BLaER1 (cell line): Measurements from ENCODE around the gene ASXL1.

ENCODE experiments used
- H3K27ac ChIP-seq: shearing (Covaris generic); formaldehyde crosslinking; 2 replicates; pipeline ENCODE4 v1.8.1; 2022
- H3K27me3 ChIP-seq: shearing (Covaris generic); formaldehyde crosslinking; 2 replicates; pipeline ENCODE4 v1.8.1; 2022
- H3K36me3 ChIP-seq: shearing (Covaris generic); formaldehyde crosslinking; 2 replicates; pipeline ENCODE4 v1.8.1; 2022
- H3K4me1 ChIP-seq: shearing (Covaris generic); formaldehyde crosslinking; 2 replicates; pipeline ENCODE4 v1.8.1; 2022
- H3K4me2 ChIP-seq: shearing (Covaris generic); formaldehyde crosslinking; 2 replicates; pipeline ENCODE4 v1.8.1; 2022
- H3K4me3 ChIP-seq: shearing (Covaris generic); formaldehyde crosslinking; 2 replicates; pipeline ENCODE4 v1.8.1; 2022
- H3K9ac ChIP-seq: shearing (Covaris generic); formaldehyde crosslinking; 2 replicates; pipeline ENCODE4 v1.8.1; 2022
- H3K9me3 ChIP-seq: shearing (Covaris generic); formaldehyde crosslinking; 2 replicates; pipeline ENCODE4 v1.8.1; 2022
- H4K20me1 ChIP-seq: shearing (Covaris generic); formaldehyde crosslinking; 2 replicates; pipeline ENCODE4 v1.8.1; 2022
- Cebpa-rat ChIP-seq: shearing (Covaris generic); IDR thresholded peaks from 2 replicates; pipeline ENCODE4 v1.8.1; 2022

Gene ASXL1

GRCh38 chr20:32444474-32445220, 86.5 kb downstream of the ASXL1 start:
- H3K9me3 ChIP-seq, result no peaks in the 10 kb centered on the region
- peaks cover 85% of the 10 kb centered on the region for H3K36me3 ChIP-seq
- H3K9ac ChIP-seq, result no peak overlapping the region
- TF ChIP-seq Cebpa-rat, result no peak
- H4K20me1 ChIP-seq, result peaks cover 100% of the 10 kb centered on the region
- H3K27me3 ChIP-seq, result no peaks in the 10 kb centered on the region
- no peak overlapping the region for H3K27ac ChIP-seq
- peak overlapping the region; percentile 91 for H3K4me2 ChIP-seq
- no peak overlapping the region for H3K4me3 ChIP-seq
- H3K4me1 ChIP-seq, result peaks cover 97% of the 10 kb centered on the region

DNA sequence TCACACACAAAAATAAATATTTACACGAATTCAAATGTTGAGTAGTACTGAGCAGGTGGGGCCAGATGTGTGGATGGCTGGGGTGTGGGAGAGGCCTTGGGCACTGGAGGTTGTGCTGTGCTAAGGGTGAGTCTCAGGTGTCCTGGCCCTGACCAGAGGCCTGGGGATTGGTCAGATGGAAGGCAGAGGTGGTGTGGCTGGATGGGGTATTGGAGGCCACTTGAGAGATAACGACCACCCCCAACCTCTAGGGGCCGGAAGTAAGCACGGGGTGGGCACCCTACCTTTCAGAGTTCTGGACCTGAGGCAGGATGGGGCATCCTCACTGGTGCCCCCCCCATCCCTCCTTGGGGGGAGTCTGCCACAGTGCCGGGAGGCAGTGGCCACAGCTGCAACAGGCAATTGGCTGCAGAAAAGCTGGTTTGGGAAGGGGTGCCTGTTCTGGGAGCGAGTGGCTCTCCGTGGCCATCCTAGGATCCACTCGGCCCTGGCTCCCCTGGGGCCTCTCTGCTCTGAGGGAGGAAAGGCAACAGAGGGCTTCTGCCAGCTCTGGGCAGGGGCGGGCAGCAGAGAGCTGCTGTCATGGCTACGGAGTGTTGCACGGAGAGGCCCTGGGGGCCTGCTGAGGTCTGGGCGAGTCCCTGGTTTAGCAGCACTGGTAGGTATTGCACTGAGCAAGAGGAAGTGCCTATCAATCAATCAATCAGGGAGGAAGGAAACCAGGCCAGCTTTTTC, 87.6 kb downstream of the ASXL1 start:
- Histone ChIP-seq H3K27ac (peak overlapping the region; percentile 64), H4K20me1 (peaks cover 100% of the 10 kb centered on the region), H3K4me2 (peak overlapping the region; percentile 91), H3K4me3 (peak overlapping the region; percentile 10; the same call in 1 of the 2 replicates), H3K4me1 (peaks cover 97% of the 10 kb centered on the region), H3K9ac (0 out of 2 replicates have a peak overlapping the region, but pooled peaks have one; percentile 1), H3K9me3 (no peaks in the 10 kb centered on the region), H3K27me3 (no peaks in the 10 kb centered on the region), H3K36me3 (peaks cover 88% of the 10 kb centered on the region)
- no peak for TF ChIP-seq Cebpa-rat

DNA sequence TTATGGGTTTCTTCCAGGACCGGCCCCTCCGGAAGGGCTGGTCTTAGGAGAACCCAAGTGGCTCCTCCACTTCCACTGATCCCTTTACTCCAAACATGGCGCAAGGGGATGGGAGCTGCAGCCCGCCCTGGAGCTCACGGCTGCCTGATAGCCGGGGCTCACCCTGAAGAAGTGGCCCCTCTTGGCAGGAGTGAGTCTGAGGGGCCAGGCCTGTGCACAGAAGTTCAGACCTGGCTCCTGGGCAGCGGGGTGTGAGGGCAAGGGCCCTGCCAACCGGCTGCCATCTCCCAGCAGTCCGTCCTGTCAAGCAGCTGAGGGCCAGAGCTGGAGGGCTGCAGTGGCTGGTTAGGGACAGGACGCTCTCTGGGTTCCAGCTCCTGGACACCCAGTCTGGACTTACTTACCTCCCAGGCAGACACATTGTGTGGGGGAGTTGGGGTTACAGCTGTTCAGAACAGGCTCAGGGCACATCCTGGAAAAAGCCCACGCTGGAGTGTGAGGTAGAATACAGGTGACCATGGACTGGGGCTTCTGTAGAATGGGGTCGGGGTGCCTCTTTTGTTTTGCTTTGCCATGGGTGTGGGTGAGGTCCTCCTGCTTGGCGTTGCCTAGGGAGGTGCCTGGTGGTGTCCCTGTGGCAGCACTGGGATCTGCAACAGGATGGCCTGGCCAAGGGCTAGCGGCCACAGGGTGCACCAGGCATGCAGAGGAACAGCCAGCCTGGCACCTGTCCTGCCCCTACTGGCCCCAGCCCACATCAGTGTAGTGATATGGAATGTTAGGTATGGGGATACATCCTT, 88.4 kb downstream of the ASXL1 start:
- Histone ChIP-seq H3K27ac (peak overlapping the region; percentile 64), H3K4me3 (peak overlapping the region; percentile 10; the same call in 1 of the 2 replicates), H3K9me3 (no peaks in the 10 kb centered on the region), H3K36me3 (peaks cover 88% of the 10 kb centered on the region), H4K20me1 (peaks cover 100% of the 10 kb centered on the region), H3K9ac (peak overlapping the region; percentile 43; the same call in 1 of the 2 replicates), H3K27me3 (no peaks in the 10 kb centered on the region), H3K4me1 (peaks cover 97% of the 10 kb centered on the region), H3K4me2 (peak overlapping the region; percentile 91)
- no peak for TF ChIP-seq Cebpa-rat

GRCh38 chr20:32447136-32448027, 89.3 kb downstream of the ASXL1 start:
- Histone ChIP-seq H3K36me3 (peaks cover 90% of the 10 kb centered on the region), H3K4me3 (no peak overlapping the region), H3K27ac (no peak overlapping the region)

DNA sequence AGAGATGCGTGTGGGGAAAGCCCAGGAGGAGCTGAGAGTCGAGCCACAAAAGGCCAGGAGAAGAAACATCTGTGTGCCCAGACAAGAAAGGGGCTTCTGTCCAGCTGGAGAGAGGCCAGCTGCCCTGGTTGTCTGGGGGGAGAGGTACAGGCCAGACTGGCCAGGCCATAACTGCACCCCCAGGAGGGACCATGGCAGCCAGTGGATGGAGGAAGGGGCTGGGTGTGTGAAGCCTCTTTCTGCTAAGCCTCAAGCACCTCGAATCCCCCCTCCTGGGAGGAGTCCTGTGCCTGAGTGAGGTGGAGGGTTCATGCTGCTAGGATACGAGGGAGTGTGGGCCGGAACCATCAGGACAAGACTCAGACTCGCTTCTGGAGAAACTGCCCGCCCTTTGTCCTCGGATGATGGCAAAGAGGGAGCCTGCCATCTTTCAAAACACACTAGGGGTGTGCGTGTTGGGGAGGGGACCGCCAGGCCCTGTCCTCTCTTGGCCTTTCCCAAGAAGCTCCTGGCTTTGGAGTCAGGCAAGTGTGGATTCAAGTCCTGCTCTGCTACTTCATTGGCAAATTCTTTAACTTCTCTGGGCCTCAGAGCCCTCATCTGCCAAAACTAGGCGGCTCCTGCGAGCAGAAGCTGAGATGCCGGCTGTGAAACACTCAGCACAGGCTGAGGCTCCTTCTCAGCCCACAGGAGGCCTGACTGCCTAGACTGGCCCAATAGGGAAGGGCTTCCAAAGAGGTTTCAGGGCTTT, 90.3 kb downstream of the ASXL1 start:
- Histone ChIP-seq H3K36me3 (peaks cover 92% of the 10 kb centered on the region), H3K27ac (peak overlapping the region; percentile 23; the same call in 1 of the 2 replicates), H3K27me3 (no peaks in the 10 kb centered on the region), H3K4me3 (no peak overlapping the region), H4K20me1 (peaks cover 100% of the 10 kb centered on the region), H3K9me3 (no peaks in the 10 kb centered on the region), H3K4me1 (peaks cover 100% of the 10 kb centered on the region), H3K4me2 (no peak overlapping the region), H3K9ac (0 out of 2 replicates have a peak overlapping the region, but pooled peaks have one; percentile 4)
- TF ChIP-seq Cebpa-rat, result no peak

More at GRCh38 chr20:32447136-32448027, 89.3 kb downstream of the ASXL1 start:
- Histone ChIP-seq H3K27me3 (no peaks in the 10 kb centered on the region), H3K4me1 (peaks cover 100% of the 10 kb centered on the region), H3K4me2 (peak overlapping the region; percentile 91), H4K20me1 (peaks cover 100% of the 10 kb centered on the region), H3K9me3 (no peaks in the 10 kb centered on the region), H3K9ac (no peak overlapping the region)
- TF ChIP-seq Cebpa-rat, result no peak

DNA sequence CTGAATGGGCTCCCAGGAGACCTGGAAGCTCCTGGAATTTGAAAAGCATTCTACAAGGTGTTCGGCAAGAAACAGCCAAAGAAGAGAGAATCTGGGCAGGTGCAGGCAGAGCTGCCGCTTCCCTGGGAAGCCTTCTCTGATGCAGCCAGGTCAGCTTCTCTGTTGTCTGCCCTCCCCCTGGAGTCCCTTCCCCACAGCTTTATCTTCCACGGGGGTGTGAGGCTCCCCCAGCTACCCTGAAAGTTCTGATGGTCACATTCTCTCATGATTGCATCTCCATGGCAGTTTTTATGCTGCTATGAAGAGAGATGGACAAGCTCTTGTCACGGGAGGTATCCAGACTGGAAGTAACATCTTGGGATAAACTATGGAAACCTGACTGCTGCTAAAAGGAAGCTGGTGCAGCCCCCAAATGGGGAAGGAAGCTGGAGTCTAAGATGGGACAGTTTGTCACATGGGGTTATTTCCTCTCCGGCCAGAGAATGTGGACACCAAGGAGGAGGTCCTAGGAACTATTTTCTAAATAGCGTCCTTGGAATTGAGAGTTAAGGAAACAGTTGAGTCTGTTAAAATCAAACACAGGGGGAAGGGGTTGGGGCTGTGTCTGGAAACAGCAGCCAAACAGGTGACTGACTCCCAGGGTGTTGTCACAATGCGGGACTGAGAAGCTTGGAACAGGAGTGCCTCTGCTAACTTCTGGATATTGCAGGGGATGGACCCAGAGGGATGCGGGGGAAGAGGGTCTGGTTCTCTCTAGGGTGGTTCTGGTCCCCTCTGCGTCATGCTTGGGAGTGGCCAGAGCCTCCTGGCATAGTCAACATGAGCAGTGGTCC, 91.1 kb downstream of the ASXL1 start:
- TF ChIP-seq Cebpa-rat, result no peak
- H3K36me3 ChIP-seq, result peaks cover 91% of the 10 kb centered on the region
- H3K27me3 ChIP-seq, result no peaks in the 10 kb centered on the region
- no peaks in the 10 kb centered on the region for H3K9me3 ChIP-seq
- H3K27ac ChIP-seq, result peak overlapping the region; percentile 23; the same call in 1 of the 2 replicates
- H3K9ac ChIP-seq, result 0 out of 2 replicates have a peak overlapping the region, but pooled peaks have one; percentile 22
- peaks cover 100% of the 10 kb centered on the region for H3K4me1 ChIP-seq
- H3K4me2 ChIP-seq, result 0 out of 2 replicates have a peak overlapping the region, but pooled peaks have one; percentile 29
- H4K20me1 ChIP-seq, result peaks cover 100% of the 10 kb centered on the region
- H3K4me3 ChIP-seq, result no peak overlapping the region

GRCh38 chr20:32449890-32450401, 91.8 kb downstream of the ASXL1 start:
- Histone ChIP-seq H3K4me1 (peaks cover 100% of the 10 kb centered on the region), H3K4me3 (no peak overlapping the region), H3K4me2 (peak overlapping the region; percentile 29; the same call in 1 of the 2 replicates), H3K27me3 (no peaks in the 10 kb centered on the region), H3K9ac (0 out of 2 replicates have a peak overlapping the region, but pooled peaks have one; percentile 22), H3K27ac (peak overlapping the region; percentile 4; the same call in 1 of the 2 replicates), H3K9me3 (no peaks in the 10 kb centered on the region), H3K36me3 (peaks cover 91% of the 10 kb centered on the region), H4K20me1 (peaks cover 100% of the 10 kb centered on the region)
- TF ChIP-seq Cebpa-rat, result no peak
